Measurements from ENCODE around the gene ELFN1. TPM values are rescaled to one million over a fixed set of nuclear protein-coding genes. Genes with fewer than 3 reads are reported as not detected.
A peak's percentile ranks its signal among the peaks of the same experiment; 100 is the strongest.

ELFN1 gene
- total RNA-seq (2014; rRNA removed; shearing (Covaris generic)), result 7.6 and 22.2 TPM in 2 replicates

DNA sequence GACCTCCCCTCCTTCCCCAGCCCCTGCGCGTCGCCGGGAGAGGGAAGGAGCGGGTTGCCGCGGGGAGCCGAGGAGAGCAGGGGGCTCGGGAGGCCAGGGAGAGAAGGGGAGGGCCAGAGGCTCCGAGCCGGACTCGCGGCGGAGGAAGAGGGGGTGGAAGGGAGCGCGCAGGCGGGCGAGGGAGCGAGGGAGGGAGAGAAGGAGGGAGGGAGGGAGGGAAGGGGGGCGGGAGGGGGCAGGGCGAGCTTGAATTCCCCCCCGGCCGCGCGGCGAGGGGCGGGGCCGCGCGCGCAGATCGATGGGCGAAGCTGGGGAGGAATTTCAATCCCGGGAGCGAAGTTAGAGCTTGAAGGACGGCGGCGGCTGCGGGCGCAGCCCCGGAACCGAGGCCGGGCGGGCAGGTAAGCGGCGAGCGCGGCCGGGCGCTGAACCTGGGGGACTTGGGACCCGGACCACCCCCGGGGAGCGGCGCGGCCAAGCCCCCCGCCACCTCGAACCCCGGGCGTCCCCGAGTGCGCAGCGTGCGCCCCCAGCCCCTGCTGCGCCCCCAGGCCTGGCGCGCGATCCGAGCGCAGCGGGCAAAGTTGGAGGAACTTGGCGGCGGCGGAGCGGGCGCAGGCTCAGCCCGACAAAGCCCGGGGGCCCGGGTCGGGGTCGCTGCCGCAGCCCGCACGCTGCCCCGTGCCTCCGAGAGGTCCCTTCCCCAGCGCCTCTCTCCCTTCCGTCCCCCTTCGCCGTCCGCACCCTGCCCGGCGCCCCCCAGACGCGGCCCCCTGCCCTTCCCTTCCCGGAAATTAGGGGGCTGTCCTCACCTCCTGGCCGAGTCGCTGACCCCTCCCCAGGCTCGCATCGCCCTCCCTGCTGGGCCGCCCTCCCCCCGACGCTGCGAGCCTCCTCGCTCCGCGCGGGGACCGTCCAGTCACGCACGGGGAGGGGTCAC lies at the start of gene ELFN1:
TSS of gene ELFN1 (plus strand) at position 324 of the 940 bp plus-strand sequence. CDS start 74,320 bp downstream, outside the sequence.
- peak; percentile 14 for DNase-seq (ENCODE audit: low spot score)
- in situ Hi-C loops (cut with HindIII; ENCODE audit: low sequenced_read_pairs), result no loop called here

DNA sequence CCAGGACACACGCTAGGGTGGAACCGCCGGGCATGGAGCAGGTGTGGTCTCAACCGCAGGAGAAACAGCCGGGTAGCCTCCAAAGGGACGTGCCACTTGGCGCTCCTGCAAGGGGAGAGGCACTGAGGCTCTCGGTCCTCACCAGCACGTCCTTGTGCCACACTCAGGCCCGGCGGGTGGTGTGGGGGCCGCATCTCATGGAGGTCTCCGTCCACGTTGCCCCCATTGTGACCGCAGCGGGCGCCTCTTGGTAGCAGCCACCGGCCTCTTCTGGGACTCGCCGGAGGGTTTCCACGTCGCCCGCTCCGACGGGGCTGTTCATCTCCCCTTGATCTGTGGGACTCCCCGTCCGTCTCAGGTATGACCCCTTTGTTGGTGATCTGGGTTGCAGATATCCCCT lies 49.2 kb upstream of the ELFN1 start:
- no peak for DNase-seq (ENCODE audit: low spot score)
- in situ Hi-C loops (cut with HindIII; ENCODE audit: low sequenced_read_pairs), result loop anchor here (10.0 kb wide), 1 partner anchor 154 kb away; no protein-coding TSS in a partner anchor

GRCh38 chr7:1621718-1622117 lies 48.4 kb upstream of the ELFN1 start:
- DNase-seq (ENCODE audit: low spot score), result no peak
- in situ Hi-C loops (cut with HindIII; ENCODE audit: low sequenced_read_pairs), result loop anchor here (10.0 kb wide), 1 partner anchor 153 kb away; no protein-coding TSS in a partner anchor

- DNase-seq (ENCODE audit: low spot score), result no peak
- in situ Hi-C loops (cut with HindIII; ENCODE audit: low sequenced_read_pairs), result loop anchor here (10.0 kb wide), 1 partner anchor 152 kb away; no protein-coding TSS in a partner anchor
Observed at GRCh38 chr7:1622441-1622840, 47.6 kb upstream of the ELFN1 start.

- in situ Hi-C loops (cut with HindIII; ENCODE audit: low sequenced_read_pairs), result loop anchor here (10.0 kb wide), 1 partner anchor 151 kb away; no protein-coding TSS in a partner anchor
- DNase-seq (ENCODE audit: low spot score), result no peak
Observed at GRCh38 chr7:1623810-1624209, 46.3 kb upstream of the ELFN1 start.

GRCh38 chr7:1624999-1625927 lies 44.8 kb upstream of the ELFN1 start:
- no peak for DNase-seq (ENCODE audit: low spot score)
- in situ Hi-C loops (cut with HindIII; ENCODE audit: low sequenced_read_pairs), result loop anchor here (10.0 kb wide), 1 partner anchor 150 kb away; no protein-coding TSS in a partner anchor

- DNase-seq (ENCODE audit: low spot score), result no peak
- in situ Hi-C loops (cut with HindIII; ENCODE audit: low sequenced_read_pairs), result loop anchor here (10.0 kb wide), 1 partner anchor 148 kb away; no protein-coding TSS in a partner anchor
Observed at GRCh38 chr7:1626769-1627168, 43.3 kb upstream of the ELFN1 start.

- in situ Hi-C loops (cut with HindIII; ENCODE audit: low sequenced_read_pairs), result no loop called here
- DNase-seq (ENCODE audit: low spot score), result no peak
Observed at GRCh38 chr7:1630700-1631336, 39.3 kb upstream of the ELFN1 start.

DNA sequence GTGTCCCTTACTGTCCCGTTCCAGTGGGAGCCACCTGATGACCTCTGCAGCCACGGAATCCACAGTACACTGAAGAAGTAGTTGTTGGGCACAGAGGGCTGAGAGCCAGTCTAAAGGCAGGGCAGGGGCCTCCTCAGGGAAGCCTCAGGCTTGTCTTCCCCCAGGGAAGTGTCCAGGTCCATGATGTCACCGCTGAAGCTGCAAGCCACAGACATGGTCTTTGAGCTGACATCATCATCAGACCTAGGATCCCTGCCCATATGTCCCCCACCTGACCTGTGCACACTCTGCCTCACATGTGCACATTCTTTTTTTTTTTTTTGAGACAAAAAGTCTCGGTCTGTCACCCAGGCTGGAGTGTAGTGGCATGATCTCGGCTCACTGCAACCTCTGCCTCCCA lies 38.4 kb upstream of the ELFN1 start:
- no peak for DNase-seq (ENCODE audit: low spot score)
- in situ Hi-C loops (cut with HindIII; ENCODE audit: low sequenced_read_pairs), result no loop called here

GRCh38 chr7:1632506-1632905 lies 37.6 kb upstream of the ELFN1 start:
- DNase-seq (ENCODE audit: low spot score), result no peak
- in situ Hi-C loops (cut with HindIII; ENCODE audit: low sequenced_read_pairs), result no loop called here

DNA sequence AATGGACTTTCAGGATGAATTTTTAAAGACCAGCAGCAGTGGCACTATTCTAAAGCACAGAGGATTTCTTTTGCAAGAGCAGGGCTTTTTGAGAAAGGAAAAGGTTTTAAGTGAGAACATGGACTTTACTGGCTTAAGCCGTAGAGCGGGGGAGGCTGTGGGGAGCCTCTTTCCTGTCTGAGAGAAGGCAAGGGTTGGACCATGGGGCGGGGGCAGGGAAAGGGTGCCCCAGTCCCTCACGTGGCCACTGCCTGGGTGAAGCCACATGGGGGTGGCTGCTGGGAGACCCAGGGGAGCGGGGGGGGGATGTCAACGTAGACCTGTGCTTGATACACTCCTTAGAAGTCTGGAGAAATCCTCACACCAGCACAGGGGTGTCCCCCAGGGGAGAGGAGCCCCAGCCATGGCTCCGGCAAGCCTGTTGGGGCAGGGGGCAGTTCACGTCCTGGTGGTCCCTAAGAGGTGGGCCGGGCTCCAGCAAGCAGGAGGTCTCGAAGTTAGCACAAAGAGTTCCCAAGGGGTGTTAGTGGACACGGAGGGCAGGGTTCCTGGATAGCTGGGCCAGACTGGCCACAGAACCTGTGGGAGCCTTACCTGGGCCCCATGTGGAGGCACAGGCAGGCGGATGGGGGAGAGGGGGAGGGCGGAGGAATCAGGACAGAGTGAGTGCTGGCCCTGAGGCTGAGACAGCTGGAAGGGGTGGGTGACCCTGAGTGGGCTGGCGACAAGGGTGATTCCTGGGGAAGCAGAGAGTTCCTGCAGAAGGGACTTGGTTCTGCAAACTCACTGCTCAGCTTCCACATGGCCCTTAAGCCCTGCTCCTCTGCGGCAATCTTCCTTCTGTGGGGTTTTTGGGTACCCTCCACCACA lies 36.9 kb upstream of the ELFN1 start:
- no peak for DNase-seq (ENCODE audit: low spot score)
- in situ Hi-C loops (cut with HindIII; ENCODE audit: low sequenced_read_pairs), result no loop called here

DNA sequence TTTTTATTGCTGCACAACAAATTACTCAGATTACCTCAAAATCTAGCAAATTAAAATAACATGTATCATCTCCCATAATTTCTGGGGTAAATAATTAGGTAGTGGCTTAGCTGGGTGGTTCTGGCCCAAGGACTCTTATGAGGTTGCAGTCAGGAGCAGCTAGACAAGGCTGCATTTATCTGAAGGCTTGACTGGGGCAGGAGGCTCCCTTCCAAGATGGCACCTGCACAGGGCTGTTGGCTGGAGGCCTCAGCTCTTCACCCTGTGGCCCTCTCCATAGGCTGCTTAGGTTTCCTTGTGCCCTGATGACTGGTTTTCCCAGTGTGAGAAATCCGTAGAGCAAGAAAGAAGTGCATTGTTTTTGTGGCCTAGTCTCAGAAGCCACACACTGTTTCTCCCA lies 34.7 kb upstream of the ELFN1 start:
- DNase-seq (ENCODE audit: low spot score), result no peak
- in situ Hi-C loops (cut with HindIII; ENCODE audit: low sequenced_read_pairs), result no loop called here

GRCh38 chr7:1637155-1637554 lies 32.9 kb upstream of the ELFN1 start:
- DNase-seq (ENCODE audit: low spot score), result no peak
- in situ Hi-C loops (cut with HindIII; ENCODE audit: low sequenced_read_pairs), result no loop called here

- in situ Hi-C loops (cut with HindIII; ENCODE audit: low sequenced_read_pairs), result no loop called here
- no peak for DNase-seq (ENCODE audit: low spot score)
Observed at GRCh38 chr7:1638215-1638661, 31.8 kb upstream of the ELFN1 start.

DNA sequence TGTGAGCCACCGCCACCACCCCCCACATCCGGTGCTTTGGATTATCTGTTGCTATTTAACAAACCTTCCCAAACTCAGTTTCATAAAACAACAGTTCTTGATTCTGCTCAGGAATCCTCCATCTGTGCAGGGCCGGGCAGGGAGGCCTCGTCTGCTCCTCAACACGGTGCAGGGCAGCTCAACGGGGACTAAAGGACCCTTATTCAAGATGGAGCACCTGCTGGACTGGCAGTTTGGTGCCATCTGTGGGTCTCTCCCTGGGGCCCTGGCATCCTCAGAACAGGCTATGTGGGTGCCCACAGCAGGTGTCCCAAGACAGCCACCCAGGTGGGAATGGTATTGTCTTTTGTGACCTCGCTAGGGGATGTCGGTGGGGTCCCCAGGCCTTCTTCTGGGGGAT lies 31.0 kb upstream of the ELFN1 start:
- in situ Hi-C loops (cut with HindIII; ENCODE audit: low sequenced_read_pairs), result no loop called here
- no peak for DNase-seq (ENCODE audit: low spot score)

DNA sequence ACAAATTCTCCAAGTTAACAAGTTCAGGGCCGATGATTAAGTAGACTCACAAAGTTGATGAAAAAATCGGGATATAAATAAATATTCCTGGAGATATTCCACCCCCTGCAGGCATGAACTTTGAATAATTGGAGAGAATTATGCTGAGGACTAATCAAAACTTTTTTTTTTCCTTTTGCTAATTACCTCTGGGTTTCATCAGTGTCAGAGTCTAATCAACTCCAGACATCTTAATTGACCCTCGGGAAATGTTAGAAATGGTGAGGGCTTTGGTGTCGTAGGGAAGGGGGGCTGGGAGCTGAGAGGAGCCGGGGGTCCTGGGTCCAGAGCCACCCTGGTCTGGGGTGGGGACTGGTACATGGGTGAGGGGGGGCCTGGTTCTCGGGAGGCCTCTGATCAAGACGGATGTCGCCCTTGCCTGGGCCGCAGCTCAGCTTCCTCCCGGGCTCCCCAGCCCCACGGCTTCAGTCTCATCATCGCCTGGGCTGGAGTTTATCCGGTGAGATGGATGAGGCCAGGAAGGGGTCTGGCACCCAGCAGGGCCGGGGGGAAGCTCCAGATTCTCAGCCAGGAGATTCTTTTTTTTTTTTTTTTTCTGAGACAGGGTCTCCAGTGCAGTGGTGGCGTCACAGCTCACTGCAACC lies 30.4 kb upstream of the ELFN1 start:
- in situ Hi-C loops (cut with HindIII; ENCODE audit: low sequenced_read_pairs), result no loop called here
- DNase-seq (ENCODE audit: low spot score), result no peak

- DNase-seq (ENCODE audit: low spot score), result no peak
- in situ Hi-C loops (cut with HindIII; ENCODE audit: low sequenced_read_pairs), result no loop called here
Observed at GRCh38 chr7:1640376-1641172, 29.5 kb upstream of the ELFN1 start.
